Fibroblast of skin of left quadriceps (primary cell): Measurements from ENCODE around the gene ZC3H7A.

Experiments
- DNase-seq, 2 experiments: peaks; one replicate each; pipeline ENCODE4 v3.0.0-alpha.2; 2013; ENCODE audit warnings: low read depth in 2 of 2

Gene ZC3H7A

GRCh38 chr16:11768849-11769248 lies 28.2 kb downstream of the ZC3H7A start:
- no peak for DNase-seq

GRCh38 chr16:11762431-11762830 lies 34.6 kb downstream of the ZC3H7A start:
- no peak for DNase-seq

DNA sequence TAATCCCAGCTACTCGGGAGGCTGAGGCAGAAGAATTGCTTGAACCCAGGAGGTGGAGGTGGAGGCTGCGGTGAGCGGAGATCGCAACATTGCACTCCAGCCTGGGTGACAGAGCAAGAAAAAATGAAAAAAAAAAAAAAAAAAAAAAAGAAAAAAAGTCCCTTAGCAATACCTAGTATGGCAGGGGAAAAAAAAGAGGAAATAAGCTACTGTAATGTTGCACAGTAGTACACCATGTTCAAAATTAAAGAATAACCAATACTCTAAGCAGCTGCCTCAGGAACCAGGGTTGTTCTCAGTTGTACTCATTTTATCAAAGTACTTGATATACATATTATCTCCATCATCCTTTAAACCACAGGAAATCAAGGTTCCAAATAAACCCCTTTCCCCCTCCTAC lies 37.1 kb downstream of the ZC3H7A start:
- no peak for DNase-seq

GRCh38 chr16:11759163-11759834 lies 37.8 kb downstream of the ZC3H7A start:
- no peak for DNase-seq

DNA sequence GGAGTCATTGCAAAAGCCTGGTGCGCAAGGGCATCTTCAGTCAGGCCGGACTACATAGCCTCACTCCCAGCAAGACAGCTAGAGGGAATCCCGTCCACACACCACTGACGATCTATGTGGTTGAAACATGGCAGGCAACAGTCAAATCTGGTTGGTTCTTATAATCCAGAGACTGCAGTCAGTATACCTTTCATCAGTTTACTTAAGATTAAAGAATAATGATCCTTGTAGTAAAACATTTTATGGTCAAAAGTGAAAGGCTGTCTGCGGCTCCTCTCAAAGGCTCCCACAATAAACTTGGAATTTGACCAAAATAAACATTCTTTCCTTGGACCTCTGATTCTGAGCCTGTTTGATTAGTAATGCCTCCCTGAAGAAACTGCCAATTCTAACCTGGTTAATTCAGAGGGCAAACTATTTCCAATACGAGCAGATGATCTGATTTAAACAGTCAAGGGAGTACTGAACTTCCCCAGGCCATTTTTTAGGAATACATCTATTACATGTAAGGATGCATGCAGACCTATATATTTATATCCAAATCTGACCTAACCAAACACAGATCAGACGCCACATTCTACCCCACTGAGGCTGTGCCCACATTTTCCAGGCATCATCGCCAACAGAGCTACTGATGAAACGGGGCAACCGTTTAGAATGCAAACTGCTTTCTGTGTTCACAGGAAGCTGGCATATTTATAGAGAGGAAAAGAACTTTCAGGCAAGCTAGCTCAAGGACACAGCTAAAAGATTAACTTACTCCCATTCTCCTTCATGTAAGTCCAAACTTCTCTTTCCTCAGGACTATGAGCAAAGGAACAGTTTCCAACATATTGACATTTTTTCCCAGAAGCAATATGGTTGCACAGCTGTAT lies 39.1 kb downstream of the ZC3H7A start:
- peak; percentile 11 to 15 for DNase-seq

- no peak for DNase-seq
These were observed 40.8 kb downstream of the ZC3H7A start for GRCh38 chr16:11756248-11756647.

DNA sequence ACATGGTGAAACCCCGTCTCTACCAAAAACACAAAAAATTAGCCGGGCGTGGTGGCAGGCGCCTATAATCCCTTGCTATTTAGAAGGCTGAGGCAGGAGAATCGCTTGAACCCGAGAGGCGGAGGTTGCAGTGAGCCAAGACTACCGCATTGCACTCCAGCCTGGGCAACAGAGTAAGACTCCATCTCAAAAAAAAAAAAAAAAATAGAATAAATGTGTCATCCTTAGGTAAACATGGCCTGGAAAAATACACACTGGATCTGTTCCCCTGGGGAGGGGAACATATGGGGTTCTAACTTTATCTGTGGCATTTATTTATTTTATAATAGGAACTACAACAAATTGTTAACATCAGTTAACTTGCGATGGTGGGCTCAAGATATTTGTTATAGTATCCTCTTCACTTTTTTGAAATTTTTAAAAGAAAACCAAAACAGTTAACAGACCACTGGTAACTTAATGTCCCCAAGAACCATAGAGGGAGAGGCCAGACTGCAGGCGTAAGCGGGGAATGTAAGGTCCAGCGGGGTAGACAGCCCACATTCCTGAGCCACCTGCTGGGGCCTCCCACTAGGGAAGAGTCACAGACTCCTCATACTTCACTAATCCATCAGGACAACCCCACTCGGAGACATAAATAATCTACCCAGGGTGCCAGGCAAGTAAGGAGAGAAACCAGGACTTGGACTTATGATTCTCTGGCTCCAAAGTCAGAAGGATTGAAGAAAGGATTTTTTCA lies 41.9 kb downstream of the ZC3H7A start:
- no peak for DNase-seq

DNA sequence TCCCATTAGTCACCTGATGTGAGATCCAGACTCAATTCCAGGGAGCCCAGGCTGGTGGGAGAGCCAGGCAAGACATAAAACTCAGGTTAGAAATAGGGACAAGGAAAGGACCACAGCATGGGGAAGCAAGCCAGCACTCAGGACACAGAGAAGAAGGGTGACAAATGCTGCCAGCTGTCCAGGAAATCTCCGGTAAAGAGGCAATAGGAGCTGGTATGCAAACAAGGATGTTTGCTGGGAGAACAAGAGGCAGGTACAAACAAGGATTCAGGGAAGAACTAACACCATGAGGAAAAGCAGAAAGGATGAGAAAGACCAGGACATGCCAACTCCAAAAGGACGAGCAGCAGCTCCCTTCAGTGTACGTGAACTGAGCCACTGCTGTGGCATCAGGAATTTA lies 44.2 kb downstream of the ZC3H7A start:
- DNase-seq = no peak

- no peak for DNase-seq
These were observed 47.0 kb downstream of the ZC3H7A start for GRCh38 chr16:11750056-11750455.

- DNase-seq = no peak
These were observed 48.4 kb downstream of the ZC3H7A start for GRCh38 chr16:11748404-11749254.

DNA sequence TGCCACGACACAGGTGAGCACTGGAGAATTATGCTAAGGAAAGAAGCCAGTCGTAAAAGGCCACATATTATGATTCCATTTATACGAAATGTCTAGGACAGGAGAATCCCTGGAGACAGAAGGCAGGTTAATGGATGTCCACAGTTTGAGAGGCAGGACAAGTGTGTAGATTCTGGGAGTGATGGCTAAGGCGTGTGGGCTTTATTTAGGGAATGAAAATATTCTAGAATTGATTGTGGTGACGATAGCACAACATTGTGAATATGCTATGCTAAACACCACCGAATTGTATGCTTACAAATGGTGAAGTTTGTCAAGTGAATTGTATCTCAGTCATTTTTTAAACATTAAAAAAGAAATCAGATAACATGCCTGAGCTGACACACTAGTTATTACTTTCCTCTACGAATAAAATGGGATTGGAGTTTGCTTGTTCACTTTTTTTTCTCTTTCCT lies 49.1 kb downstream of the ZC3H7A start:
- DNase-seq = no peak

- DNase-seq = no peak
These were observed 53.0 kb downstream of the ZC3H7A start for GRCh38 chr16:11744075-11744470.

DNA sequence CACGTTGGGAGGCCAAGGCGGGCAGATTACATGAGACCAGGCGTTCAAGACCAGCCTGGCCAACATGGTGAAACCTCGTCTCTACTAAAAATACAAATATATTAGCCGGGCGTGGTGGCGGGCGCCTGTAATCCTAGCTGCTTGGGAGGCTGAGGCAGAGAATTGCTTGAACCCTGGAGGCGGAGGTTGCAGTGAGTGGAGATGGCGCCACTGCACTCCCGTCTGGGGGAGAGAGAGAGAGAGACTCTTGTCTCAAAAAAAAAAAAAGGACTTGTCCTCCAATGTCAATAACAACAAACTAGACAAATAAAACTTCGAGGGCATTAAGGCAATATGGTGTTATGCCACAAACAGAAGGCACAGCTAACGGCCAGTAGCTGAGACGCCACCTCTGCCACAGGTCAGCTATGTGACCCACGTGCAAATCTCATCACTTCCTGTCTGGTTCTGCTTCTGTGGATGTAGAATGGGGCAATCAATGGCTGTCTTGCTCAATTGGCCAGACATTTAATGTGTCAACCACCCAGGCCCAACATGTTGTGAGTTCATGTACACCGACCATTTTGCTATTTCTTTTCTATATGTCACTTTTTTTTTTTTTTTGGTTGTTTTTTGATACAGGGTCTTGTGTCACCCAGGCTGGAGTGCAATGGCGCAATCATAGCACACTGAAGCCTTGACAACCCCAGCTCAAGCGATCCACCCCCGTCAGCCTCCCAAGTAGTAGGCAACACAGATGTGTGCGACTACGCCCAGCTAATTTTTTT lies 53.6 kb downstream of the ZC3H7A start:
- no peak for DNase-seq

DNA sequence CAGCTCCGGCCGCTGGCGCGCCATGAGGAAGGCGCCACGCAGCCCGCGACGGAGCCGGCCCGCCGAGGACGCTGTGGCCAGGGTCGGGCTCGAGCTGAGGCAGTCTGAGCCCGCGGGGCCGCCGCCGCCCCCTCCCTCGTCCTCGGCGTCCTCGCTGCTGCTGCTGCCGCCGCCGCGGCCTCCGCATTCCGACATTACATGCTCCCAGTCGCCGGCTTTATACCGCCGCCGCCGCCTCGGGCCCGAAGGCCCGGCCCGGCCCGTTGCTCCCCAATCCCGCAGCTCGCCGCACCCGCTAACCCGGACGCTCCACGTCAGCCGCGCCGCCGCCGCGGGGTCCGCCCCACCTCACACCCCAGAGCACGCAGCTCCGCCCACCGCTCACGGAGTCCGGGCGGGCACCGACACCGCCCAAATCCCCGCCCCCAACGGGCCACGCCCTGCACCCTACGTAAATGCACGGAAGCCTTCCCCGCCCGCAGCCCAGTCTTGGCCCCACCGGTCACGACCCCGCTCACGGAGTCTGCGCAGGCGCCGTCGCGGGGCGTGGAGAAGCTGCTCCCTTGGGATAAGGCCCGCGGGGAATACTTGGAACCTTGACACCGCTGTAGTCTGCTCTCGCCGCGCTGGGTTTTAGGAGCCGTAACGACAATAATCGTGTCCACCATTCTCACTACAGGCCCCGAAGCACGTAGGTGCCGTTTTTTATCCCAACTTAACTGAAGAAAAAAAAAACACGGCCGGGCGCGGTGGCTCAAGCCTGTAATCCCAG lies 54.3 kb downstream of the ZC3H7A start, which contains the start of gene TXNDC11:
TXNDC11 (minus strand) TSS at position 322 of the 772 bp plus-strand sequence; CDS start at position 195, 127 bp downstream.
- peak; percentile 93 to 95 for DNase-seq

DNA sequence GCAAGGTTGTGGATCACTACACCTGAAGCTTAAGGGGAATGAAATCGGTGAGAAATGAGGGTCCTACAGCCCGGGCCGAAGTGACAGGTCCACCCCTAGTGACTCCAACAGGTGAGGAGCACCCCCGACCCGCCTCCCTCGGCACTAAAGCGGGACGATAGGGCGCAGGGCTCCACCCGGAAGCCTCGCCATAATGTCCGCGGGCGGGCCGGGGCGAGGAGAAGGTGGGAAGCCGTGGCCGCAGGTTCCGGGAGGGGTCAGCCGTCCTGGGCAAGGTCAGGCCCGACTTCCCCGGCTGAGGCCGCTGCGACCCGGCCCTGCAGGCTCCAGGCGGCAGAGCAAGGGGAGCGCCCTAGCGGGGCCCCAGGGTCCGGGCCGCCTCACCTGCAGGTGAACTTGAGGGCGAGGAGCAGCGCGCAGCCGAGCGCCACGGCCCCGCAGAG lies 54.9 kb downstream of the ZC3H7A start:
- DNase-seq = no peak

DNA sequence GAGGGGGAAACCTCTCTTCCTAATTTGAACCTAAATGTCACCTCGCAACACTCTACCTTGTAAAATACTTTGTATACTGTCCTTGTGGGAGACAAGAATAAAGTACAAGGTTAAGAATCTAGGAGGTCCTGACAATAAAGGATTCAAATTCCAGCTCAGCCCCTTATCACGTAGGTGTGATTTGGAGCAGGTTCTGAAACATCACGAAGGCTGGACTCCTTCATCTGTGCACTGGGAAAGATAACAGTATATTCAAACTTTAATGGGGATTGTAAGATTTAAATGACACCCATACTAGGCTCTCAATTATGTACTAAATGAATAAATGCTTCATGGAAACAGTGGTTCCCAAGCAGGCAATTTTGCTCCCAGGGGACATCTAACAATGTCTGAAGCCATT lies 56.5 kb downstream of the ZC3H7A start:
- no peak for DNase-seq

DNA sequence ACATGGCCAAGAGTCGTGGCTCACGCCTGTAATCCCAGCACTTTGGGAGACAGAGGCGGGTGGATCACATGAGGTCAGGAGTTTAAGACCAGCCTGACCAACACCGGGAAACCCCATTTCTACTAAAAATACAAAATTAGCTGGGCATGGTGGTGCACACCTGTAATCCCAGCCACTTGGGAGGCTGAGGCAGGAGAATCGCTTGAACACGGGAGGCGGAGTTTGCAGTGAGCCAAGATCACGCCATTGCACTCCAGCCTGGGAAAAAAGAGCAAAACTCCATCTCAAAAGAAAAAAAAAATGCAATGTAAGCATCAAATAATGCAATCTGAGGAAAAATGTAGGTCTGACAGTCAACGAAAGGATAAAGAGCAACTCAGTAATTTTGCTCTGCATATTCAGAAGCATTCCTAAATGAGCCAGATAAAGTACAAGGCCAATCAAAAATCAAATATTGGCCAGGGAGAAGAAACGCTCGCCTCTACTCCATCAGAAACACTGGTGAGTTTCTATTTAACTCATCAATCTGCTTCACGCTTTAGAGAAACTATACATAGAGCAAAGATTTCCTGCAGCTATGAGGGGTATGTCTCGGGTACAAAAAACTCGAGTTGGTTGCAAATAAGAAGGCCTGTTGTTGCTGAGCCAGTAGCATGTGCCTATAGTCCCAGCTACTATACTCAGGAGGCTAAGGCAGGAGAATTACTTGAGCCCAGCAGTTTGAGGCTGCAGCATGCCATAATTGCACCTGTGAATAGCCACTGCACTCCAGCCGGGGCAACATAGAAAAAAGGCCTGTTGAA lies 58.1 kb downstream of the ZC3H7A start:
- DNase-seq = no peak

- no peak for DNase-seq
These were observed 59.3 kb downstream of the ZC3H7A start for GRCh38 chr16:11737713-11738112.

- no peak for DNase-seq
These were observed 60.2 kb downstream of the ZC3H7A start for GRCh38 chr16:11736903-11737302.
